Mesodermal cell (in vitro differentiated cells): ENCODE data around the gene CBLC.

ENCODE experiments used
- H3K27ac ChIP-seq: 2 replicates; pipeline ENCODE4 v1.7.0; 2013; ENCODE audit warnings: mild to moderate bottlenecking, low read depth, low read length, moderate library complexity; ENCODE audit not compliant: severe bottlenecking
- H3K36me3 ChIP-seq: 2 replicates; pipeline ENCODE4 v1.7.1; 2013; ENCODE audit warnings: mild to moderate bottlenecking, low read length, moderate library complexity; ENCODE audit not compliant: control insufficient read depth, insufficient read depth
- H3K4me1 ChIP-seq: one replicate; pipeline ENCODE4 v1.7.1; 2013; ENCODE audit warnings: mild to moderate bottlenecking, low read length; ENCODE audit not compliant: insufficient read depth, control insufficient read depth, poor library complexity, severe bottlenecking
- H3K4me3 ChIP-seq: 2 replicates; pipeline ENCODE4 v1.7.0; 2013; ENCODE audit warnings: low read length, control low read depth, mild to moderate bottlenecking; ENCODE audit not compliant: insufficient read depth, poor library complexity, severe bottlenecking; ENCODE audit errors: extremely low read depth
- H3K9me3 ChIP-seq: 2 replicates; pipeline ENCODE4 v1.7.1; 2013; ENCODE audit warnings: mild to moderate bottlenecking, low read length, moderate library complexity; ENCODE audit not compliant: control insufficient read depth
- WGBS, 2 experiments: methylation state at CpG; one replicate each; pipeline ENCODE4 v1.1.5; 2013; ENCODE audit warnings: missing lambda C conversion rate in 2 of 2; ENCODE audit not compliant: insufficient coverage in 2 of 2; 5-methylcytosine and 5-hydroxymethylcytosine counted together

Gene CBLC

GRCh38 chr19:44746946-44747738, 30.5 kb upstream of the CBLC start:
- WGBS, 2 experiments: 5 to 12% methylated on average over 13 to 14 of the region's 34 CpGs
- Histone ChIP-seq H3K4me3 (peak overlapping the region; percentile 47), H3K36me3 (peaks cover 2% of the 10 kb centered on the region), H3K9me3 (no peaks in the 10 kb centered on the region), H3K4me1 (peaks cover 10% of the 10 kb centered on the region), H3K27ac (no peak overlapping the region)

- H3K9me3 ChIP-seq: no peaks in the 10 kb centered on the region
- H3K36me3 ChIP-seq: peaks cover 2% of the 10 kb centered on the region
- peak overlapping the region; percentile 47 for H3K4me3 ChIP-seq
- H3K27ac ChIP-seq: no peak overlapping the region
- peaks cover 7% of the 10 kb centered on the region for H3K4me1 ChIP-seq
- WGBS, 2 experiments: 0 to 1% methylated on average over 15 to 17 of the region's 26 CpGs
These were observed 29.8 kb upstream of the CBLC start for GRCh38 chr19:44747739-44748425.

GRCh38 chr19:44748426-44749254, 29.1 kb upstream of the CBLC start, which contains the start of gene BCL3:
BCL3 (plus strand) TSS chr19:44748708; CDS start chr19:44748791, 83 bp downstream.
- Histone ChIP-seq H3K27ac (no peak within 1 kb of the TSS), H3K36me3 (peaks cover 2% of the 10 kb centered on the region), H3K9me3 (no peaks in the 10 kb centered on the region), H3K4me3 (peak within 1 kb of the TSS; percentile 47), H3K4me1 (peaks cover 10% of the 10 kb centered on the region)
- 1 to 3% methylated on average over 49 to 55 of the region's 88 CpGs for WGBS, 2 experiments

DNA sequence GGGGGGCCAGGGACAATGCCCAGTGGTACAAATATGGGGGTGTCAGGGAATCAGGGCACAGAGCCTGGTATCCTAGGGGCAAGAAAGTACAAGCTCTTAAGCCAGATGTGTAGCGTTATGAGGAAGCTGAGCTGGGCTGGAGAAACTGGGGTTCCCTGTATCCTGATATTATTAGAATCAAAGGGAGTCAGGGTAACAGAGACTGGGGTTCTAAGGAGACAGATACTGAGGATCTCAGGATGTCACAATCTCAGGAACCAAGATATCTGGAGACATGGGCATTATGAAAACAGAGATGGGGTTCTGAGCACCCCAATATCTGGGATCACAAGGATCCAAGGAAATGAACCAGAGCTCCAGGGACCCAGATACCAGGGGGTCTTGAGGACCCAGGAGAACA, 28.4 kb upstream of the CBLC start:
- Histone ChIP-seq H3K36me3 (peaks cover 2% of the 10 kb centered on the region), H3K4me3 (peak overlapping the region; percentile 47), H3K27ac (no peak overlapping the region), H3K9me3 (no peaks in the 10 kb centered on the region), H3K4me1 (peaks cover 12% of the 10 kb centered on the region)
- 77 to 100% methylated on average over 1 of the region's 1 CpG for WGBS, 2 experiments

DNA sequence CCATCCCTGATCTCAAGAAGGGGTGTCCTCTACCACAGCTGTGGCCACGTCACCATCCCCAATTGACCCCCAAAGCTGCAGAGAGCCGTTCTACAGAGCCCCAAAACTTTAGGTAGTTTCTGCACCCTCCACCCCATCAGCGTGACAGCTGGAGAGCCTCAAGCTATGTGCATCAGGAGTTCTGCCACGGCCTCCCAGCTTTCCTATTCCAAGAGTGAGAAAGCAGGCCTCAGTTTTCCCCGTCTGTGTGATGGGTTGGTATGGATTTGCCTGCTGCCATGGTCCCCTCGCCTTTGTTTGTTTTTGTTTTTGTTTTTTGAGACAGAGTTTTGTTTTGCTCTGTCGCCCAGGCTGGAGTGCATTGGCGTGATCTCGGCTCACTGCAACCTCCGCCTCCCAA, 27.7 kb upstream of the CBLC start:
- WGBS, 2 experiments: 93 to 100% methylated on average over 6 of the region's 10 CpGs
- peaks cover 2% of the 10 kb centered on the region for H3K36me3 ChIP-seq
- H3K4me1 ChIP-seq: peaks cover 19% of the 10 kb centered on the region
- no peak overlapping the region for H3K4me3 ChIP-seq
- no peak overlapping the region for H3K27ac ChIP-seq
- no peaks in the 10 kb centered on the region for H3K9me3 ChIP-seq

- Histone ChIP-seq H3K4me1 (peaks cover 23% of the 10 kb centered on the region), H3K9me3 (no peaks in the 10 kb centered on the region), H3K27ac (no peak overlapping the region), H3K4me3 (no peak overlapping the region), H3K36me3 (peaks cover 2% of the 10 kb centered on the region)
- WGBS, 2 experiments: 84 to 98% methylated on average over 5 to 6 of the region's 8 CpGs
These were observed 25.4 kb upstream of the CBLC start for GRCh38 chr19:44752123-44752815.

DNA sequence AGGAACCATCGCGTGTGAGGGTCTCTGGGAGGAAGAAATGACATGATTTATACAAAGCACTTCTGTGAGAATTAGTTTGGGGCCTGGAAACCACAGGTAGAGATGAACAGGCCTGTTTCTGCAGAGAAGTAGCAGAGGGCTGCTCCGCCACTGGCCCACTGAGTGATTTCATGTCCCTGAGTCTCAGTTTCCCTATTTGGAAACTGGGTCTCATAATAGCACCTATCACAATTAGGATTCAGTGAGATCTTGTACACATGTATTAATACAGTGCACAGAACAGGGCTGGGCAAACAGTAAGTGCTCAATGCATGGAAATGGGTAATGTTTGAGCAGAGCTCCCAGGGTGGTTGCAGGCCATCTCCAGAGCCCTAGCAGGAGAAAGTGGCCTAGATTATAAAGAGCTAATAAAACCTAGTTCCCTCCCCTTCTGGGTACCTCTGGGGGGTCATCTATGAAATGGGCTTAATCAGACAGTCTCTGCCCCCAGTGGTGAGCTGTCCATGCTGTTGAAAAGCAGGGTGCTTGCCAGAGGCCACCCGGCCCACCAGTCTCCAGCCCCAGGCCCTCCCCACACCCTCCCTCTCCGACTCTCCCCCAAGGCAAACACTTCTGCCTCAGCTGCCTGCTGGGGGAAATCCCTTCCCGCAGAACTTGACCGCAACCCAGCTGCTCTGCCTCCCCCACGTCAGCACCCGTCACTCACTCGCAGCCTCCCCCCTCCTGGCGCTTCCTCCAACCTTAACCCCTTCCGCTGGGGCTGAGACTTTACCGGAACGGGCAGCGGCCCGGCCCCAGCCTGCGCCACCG, 24.7 kb upstream of the CBLC start:
- Histone ChIP-seq H3K9me3 (no peaks in the 10 kb centered on the region), H3K4me3 (peak overlapping the region; percentile 19), H3K4me1 (peaks cover 23% of the 10 kb centered on the region), H3K36me3 (peaks cover 2% of the 10 kb centered on the region), H3K27ac (peak overlapping the region; percentile 2)
- 18 to 34% methylated on average over 6 to 9 of the region's 18 CpGs for WGBS, 2 experiments

DNA sequence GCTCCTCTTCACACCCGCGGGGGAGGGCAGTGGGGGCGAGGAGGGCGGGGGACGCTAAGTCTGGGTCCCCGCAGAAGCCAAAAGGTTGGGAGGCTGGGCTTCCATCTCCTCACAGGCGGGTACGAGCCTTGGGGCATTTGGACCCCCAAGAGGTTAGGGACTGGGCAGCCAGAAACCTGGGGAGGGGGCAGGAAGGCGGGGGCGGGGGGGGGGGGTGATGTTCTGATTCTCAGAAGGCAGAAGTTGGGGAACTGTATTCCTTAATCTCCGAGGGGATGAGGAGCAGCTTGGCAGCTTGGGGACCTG, 24.1 kb upstream of the CBLC start:
- peaks cover 2% of the 10 kb centered on the region for H3K36me3 ChIP-seq
- H3K9me3 ChIP-seq: no peaks in the 10 kb centered on the region
- no peak overlapping the region for H3K27ac ChIP-seq
- peaks cover 26% of the 10 kb centered on the region for H3K4me1 ChIP-seq
- WGBS, 2 experiments: 0% methylated on average over 1 to 3 of the region's 11 CpGs
- H3K4me3 ChIP-seq: peak overlapping the region; percentile 19

DNA sequence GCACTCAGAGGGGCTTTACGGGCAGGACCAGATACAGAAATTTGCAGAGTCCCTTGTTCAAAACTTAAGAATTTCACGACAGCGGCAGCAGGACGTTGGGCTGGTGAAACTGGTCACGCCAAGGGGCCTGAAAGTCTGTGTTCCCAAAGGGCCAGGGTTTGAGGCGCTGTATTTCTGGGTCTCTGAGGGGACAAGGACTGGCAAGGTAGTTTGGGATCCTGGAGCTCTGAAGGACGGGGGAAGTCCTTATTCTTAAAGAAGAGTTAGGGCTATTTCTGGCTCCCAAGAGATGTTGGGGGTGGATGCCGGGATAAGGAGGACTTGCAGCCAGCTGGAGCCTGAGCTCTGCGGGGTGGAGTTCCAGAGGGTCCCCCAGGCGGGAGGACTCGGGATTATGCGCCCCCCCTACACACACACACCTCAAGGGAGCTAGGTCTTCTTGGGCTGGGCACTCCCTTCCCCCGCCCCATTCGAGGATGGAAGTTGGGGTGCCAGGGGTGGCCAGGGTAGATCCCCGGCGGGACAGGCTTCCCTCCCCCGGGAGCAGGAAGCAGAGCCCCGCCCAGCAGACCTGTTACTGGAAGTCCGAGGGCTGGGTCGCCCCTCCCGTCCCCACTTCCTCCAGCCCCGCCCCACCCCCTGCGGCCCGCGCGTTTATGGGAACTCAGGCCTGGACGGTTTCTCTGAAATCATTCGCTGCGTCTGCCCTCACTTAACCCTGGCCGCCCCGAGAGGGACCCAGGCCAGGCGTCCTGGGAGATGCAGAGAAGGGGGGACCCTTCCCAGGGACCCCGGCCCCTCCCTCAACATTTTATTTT, 23.5 kb upstream of the CBLC start:
- H3K27ac ChIP-seq: peak overlapping the region; percentile 23
- peaks cover 29% of the 10 kb centered on the region for H3K4me1 ChIP-seq
- 1 to 7% methylated on average over 17 to 19 of the region's 33 CpGs for WGBS, 2 experiments
- H3K9me3 ChIP-seq: no peaks in the 10 kb centered on the region
- H3K4me3 ChIP-seq: peak overlapping the region; percentile 32
- peaks cover 2% of the 10 kb centered on the region for H3K36me3 ChIP-seq
